ENCODE data around the gene GPRASP3.

Gene GPRASP3

GRCh38 chrX:102765809-102766208, 45.3 kb downstream of the GPRASP3 start:
- no peak for DNase-seq

- DNase-seq, result no peak
Observed at GRCh38 chrX:102767287-102767686, 46.7 kb downstream of the GPRASP3 start.

GRCh38 chrX:102768987-102769761, 48.6 kb downstream of the GPRASP3 start:
- DNase-seq, result peak; percentile 9 to 13

All from hippocampal formation (tissue), 2 donors.